ENCODE data around the gene FBXO3.

FBXO3 gene

DNA sequence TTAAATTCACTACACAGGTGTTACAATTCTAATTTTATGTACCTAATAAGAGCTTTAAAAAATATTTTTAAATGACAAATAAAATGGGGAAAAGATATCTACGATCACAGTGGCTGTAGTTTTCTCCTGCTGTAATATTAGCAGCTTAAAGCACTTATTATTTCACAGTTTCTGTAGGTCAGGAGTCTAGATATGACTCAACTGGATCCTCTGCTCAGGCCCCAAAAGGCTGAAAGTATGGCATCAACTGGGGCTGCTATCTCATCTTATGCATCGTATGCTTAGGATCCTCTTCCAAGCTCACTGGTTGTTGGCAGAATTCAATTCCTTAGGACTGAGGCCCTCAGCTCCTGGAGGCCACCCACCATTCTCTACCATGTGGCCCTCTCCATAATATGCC, 12.8 kb downstream of the FBXO3 start:
- DNase-seq (ENCODE audit: low spot score): no peak
- no peak overlapping the region for H3K27ac ChIP-seq
- POLR2A ChIA-PET (ENCODE audit: low non-redundant PET): no interaction called here
- TF ChIP-seq, protein P1, sequence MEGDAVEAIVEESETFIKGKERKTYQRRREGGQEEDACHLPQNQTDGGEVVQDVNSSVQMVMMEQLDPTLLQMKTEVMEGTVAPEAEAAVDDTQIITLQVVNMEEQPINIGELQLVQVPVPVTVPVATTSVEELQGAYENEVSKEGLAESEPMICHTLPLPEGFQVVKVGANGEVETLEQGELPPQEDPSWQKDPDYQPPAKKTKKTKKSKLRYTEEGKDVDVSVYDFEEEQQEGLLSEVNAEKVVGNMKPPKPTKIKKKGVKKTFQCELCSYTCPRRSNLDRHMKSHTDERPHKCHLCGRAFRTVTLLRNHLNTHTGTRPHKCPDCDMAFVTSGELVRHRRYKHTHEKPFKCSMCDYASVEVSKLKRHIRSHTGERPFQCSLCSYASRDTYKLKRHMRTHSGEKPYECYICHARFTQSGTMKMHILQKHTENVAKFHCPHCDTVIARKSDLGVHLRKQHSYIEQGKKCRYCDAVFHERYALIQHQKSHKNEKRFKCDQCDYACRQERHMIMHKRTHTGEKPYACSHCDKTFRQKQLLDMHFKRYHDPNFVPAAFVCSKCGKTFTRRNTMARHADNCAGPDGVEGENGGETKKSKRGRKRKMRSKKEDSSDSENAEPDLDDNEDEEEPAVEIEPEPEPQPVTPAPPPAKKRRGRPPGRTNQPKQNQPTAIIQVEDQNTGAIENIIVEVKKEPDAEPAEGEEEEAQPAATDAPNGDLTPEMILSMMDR (conservative IDR thresholded peaks at IDR 0.05; ENCODE audit: low read depth): no peak
- CTCF ChIA-PET: interaction anchor here (0.7 kb wide), 1 partner anchor 444 kb away, joined by 3 read pairs; no protein-coding TSS in a partner anchor

DNA sequence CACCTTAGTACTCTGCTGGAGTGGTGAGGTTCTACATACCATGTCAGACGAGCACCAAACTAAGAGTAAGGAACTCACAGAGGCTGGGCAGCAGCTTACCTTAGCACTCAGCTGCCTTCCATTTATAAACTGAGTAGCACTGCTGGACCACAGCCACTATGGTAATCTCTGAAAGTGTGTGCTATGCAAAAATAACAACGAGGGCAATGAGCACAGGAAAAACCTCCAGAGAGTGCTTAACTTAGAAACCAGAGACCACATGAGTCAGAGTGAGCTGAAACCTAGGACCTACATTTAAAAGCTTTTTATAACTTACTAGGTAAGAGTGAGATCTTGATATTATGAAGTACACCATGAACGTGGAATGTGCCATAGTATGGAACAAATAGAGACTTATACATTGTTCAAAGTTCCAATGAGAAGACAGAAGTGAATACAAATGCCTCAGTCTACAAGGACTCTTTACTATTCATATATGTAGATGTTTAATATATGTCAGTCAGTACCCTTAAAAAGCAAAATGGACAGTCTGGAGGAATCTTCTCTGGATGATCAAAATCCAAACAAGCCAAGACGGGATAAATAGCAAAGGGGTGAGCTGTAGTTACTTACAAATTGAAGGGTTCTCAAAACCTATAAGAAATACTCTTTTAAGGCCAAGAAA, 20.9 kb downstream of the FBXO3 start:
- CTCF ChIA-PET: no interaction called here
- TF ChIP-seq, protein P1 (conservative IDR thresholded peaks at IDR 0.05; ENCODE audit: low read depth): no peak

DNA sequence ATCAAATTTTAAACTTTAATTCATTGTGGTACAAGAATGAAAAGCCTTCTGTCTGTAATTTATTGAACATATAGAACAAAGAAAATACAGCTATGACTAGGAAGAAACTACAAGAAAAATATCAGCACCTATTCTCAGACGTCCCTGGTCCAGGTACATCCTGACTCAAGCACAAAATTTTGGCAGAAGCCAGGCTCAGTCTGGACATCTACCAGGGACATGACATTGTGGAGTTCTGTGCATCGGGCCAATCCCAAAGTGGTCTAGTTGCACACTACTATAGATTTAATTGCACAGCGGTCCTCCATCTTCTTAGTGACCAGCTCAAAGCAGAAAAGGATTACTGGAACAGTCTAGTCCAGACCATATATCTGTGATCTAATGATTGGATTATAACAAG, 22.4 kb downstream of the FBXO3 start:
- TF ChIP-seq, protein P1 (conservative IDR thresholded peaks at IDR 0.05; ENCODE audit: low read depth): no peak
- DNase-seq (ENCODE audit: low spot score): no peak
- H3K27ac ChIP-seq: no peak overlapping the region
- CTCF ChIA-PET: no interaction called here
- POLR2A ChIA-PET (ENCODE audit: low non-redundant PET): no interaction called here

More for the DNA sequence above, 20.9 kb downstream of the FBXO3 start:
- H3K27ac ChIP-seq: no peak overlapping the region
- POLR2A ChIA-PET (ENCODE audit: low non-redundant PET): no interaction called here
- no peak for DNase-seq (ENCODE audit: low spot score)

DNA sequence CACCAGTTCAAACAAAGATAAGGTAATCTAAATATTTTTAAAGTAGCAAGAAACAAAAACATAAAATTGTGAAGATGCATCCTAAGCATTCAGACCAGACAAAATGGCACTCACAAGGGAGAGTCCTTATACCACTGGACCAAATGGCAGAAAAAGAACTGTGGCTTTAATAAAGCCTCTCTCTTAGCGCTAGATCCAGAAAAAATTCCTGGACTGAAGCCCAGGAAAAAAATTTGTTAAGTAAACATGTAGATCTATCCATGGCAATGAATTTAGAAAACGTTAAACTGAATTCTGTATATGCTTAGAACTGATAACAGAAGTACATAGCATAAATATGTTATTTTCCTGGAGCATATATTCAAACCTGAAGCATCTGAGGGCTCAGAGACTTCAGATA, 26.3 kb downstream of the FBXO3 start:
- no peak for DNase-seq (ENCODE audit: low spot score)
- TF ChIP-seq, protein P1 (conservative IDR thresholded peaks at IDR 0.05; ENCODE audit: low read depth): no peak
- ChIA-PET POLR2A (ENCODE audit: low non-redundant PET) (interaction anchor here (0.6 kb wide), 1 partner anchor 347 kb away, joined by 3 read pairs; no protein-coding TSS in a partner anchor), CTCF (no interaction called here)
- H3K27ac ChIP-seq: no peak overlapping the region

DNA sequence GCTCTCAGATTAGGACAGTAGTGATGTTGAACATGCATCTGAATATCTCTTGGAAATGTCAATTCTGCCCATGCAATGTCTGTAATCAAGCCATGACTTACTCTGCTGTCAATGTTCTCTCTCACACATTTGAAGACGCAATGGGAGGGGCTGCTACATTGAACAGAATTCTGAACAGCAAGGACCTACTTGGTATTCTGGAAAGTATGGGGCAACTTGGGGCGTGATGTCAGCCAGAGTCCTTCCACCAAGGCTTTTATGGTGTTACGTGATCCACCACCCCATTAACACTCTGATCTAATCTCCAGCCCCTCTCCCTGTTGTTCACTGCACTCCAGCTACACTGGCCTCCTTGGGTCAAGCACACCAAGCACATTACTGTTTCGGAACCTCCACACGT, 31.0 kb downstream of the FBXO3 start:
- DNase-seq (ENCODE audit: low spot score): no peak
- TF ChIP-seq, protein P1 (conservative IDR thresholded peaks at IDR 0.05; ENCODE audit: low read depth): no peak
- CTCF ChIA-PET: interaction anchor here (0.8 to 2.1 kb wide), 4 partner anchors 27 to 381 kb away, joined by 4 to 12 read pairs (median 6); partner anchors contain the start of gene FBXO3
- H3K27ac ChIP-seq: no peak overlapping the region
- POLR2A ChIA-PET (ENCODE audit: low non-redundant PET): no interaction called here

DNA sequence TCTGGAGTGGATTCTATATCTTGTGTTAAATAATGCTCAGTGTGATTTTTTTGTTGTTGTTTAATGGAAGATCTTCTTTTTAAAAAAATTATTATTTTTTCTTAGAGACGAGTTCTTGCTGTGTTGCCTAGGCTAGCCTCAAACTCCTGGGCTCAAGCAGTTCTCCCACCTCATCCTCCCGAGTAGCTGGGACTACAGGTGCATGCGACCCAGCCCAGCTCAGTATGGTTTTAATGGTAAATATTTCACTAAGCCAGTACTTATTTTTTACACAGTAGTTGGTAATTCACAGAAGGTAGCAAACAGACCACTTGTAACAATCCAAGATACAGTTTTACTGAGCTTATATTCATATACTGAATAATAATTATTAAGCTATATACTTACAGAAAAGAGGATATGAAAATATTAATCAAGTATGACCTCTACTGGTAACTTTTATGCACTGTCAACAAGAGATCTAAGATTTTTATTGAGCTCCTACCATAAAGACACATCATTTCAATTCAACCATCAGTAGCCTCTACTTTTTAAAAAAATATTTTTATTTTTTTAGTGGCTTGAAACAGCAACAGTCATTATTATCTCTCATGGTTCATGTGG, 32.0 kb downstream of the FBXO3 start:
- ChIA-PET POLR2A (ENCODE audit: low non-redundant PET) (no interaction called here), CTCF (interaction anchor here (0.5 to 2.1 kb wide), 16 partner anchors 23 to 380 kb away, joined by 3 to 12 read pairs (median 4); partner anchors contain the start of gene FBXO3)
- no peak overlapping the region for H3K27ac ChIP-seq
- DNase-seq (ENCODE audit: low spot score): no peak
- TF ChIP-seq, protein P1 (conservative IDR thresholded peaks at IDR 0.05; ENCODE audit: low read depth): peak; percentile 60
